HG03280 (cell line): Measurements from ENCODE around the gene SPATS2.

Experiments used
- ATAC-seq: cut with Tn5 transposase; IDR thresholded peaks from one replicate; pipeline ENCODE4 v1.9.1; 2021; ENCODE audit warnings: mild to moderate bottlenecking, moderate library complexity; ENCODE audit not compliant: unreplicated experiment

Gene SPATS2

DNA sequence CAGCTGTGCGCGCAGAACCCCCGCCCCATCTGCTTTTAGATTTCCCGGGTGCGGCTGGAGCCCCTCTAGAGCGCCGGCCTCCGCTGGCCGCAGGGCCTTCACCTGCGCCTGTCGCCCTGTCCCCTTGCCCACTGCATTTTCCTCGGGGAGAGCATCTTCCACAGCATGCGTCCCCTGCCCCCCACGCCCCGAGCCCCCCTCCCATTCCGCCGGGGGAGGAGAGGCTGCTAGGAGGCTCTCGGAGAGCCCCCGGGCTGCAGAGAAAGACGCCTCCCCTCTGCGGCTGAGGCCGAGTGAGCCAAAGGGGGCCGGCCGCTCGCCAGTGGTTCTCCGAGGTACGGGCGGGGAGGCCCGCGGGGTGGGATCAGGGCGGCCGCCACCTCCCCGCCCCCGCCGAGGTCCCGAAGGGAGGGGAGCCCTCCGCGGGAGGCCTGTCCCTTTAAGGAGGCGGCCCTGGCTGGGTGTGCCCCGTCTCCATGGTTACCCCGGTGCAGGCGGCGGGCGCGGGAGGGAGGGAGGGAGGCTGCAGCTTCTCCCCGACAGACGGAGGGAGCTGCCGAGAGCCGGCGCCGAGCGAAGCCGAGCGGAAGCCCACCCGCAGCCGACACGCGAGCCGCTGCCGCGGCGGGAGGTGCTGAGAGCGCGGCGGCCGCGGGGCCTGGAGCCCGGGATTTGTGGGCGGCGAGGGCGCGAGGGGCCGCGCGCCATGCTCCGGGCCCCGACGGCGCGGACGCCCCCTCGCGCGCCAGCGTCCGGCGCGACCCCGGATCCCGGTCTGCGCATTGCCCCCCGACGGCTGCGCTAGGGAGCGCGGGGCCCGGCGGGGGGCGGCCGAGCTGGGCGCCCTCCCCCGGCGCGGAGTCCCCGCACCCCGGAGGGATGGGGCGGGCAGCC, 171.5 kb downstream of the SPATS2 start, which contains the start of gene KCNH3:
KCNH3 (plus strand) TSS at position 521 of the 894 bp plus-strand sequence. CDS start 387 bp downstream, outside the sequence.
- peak; percentile 73 for ATAC-seq

DNA sequence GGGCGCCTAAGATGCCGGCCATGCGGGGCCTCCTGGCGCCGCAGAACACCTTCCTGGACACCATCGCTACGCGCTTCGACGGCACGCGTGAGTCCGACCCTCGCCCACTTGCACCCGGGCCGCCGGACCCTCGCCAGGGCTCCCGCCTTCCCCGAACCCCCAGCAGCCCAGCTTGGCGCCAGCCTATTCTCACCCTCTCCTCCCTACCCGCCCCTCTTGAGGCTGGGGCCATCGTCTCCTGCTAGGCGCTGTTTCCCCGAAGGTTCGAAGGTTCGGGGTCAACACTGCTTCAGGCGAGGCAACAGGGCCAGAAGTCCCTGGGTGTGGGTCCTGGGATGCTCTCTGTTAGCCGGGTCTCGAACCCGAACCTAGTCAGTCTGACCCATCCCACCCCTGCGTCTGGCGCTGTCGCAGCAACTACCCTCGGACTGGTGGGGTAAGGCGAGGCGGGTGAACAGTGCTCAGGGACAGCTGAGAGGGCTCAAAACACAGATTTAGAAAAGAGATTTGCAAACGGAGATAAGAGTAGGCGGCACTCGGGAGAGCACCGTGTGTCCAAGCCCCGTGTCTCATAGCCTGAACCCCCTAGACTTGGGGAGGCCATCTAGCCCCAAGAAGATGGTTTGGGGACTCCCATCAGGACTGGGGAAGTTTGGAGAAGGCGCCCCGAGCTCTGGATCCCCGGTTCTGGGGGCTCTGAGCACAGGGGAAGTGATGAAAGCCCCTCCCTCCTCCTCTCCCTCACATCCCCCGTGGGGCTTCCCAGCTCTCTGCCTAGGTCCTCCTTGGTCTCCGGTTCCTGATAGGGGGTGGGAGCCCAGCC, 172.4 kb downstream of the SPATS2 start:
- ATAC-seq: no peak

DNA sequence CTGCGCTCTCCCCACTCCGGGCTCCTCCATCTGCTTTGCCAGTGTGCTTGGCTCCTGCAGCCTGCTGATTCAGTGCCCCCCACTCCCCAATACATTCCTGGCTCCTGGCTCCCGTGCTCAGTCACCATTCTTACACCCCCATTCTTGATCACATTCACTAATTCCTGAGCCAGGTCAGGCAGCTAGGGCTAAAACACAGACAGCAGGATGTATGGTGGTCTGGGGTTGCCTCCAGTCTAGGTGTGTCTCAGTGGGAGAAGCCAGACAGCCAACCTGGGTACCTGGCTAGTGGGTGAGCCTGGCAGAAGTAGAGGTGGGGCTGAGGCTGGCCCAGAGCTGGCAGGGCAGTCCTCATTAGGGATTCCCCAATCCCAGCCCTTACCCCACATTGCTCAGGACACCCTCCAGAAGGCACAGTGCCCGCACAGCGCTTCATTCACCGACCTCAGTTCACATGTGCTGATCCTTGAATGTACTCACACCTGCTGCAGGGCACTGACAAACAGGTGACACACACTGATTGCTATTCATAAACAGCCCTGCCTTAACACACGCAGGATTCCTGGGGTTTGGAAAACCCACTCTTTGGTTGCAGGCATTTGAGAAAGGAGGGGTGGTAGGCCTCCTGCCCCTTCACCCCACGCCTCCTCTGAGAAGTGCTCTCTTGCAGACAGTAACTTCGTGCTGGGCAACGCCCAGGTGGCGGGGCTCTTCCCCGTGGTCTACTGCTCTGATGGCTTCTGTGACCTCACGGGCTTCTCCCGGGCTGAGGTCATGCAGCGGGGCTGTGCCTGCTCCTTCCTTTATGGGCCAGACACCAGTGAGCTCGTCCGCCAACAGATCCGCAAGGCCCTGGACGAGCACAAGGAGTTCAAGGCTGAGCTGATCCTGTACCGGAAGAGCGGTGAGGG, 173.2 kb downstream of the SPATS2 start:
- no peak for ATAC-seq

DNA sequence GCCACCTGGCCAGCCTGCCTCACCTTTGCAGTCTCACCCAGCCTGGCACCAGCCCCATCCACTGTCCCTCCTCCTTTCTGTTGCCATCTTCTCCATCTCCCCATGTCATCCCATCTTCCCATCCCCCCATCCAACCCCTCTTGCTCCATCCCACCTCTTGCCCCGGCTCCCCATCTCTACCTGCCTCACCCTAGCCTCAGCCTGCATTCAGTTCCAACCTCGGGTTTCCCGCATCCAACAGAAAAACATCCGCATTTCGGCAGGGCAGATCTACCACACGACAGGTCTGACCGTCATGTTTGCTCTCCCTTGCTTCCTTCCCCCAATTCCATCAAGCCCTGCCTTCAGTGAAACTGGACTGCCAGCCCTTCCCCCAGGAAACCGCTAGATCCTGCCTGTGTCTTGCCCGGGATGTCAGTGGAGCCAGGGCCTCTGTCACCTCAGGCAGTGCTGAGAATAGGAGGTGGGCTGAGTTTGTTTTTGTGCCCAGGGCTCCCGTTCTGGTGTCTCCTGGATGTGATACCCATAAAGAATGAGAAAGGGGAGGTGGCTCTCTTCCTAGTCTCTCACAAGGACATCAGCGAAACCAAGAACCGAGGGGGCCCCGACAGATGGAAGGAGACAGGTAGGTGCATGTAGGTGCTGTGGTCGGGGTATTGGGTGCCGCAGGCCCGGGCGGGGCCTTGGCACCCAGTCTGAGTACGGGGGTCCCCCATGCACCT, 174.0 kb downstream of the SPATS2 start:
- no peak for ATAC-seq

DNA sequence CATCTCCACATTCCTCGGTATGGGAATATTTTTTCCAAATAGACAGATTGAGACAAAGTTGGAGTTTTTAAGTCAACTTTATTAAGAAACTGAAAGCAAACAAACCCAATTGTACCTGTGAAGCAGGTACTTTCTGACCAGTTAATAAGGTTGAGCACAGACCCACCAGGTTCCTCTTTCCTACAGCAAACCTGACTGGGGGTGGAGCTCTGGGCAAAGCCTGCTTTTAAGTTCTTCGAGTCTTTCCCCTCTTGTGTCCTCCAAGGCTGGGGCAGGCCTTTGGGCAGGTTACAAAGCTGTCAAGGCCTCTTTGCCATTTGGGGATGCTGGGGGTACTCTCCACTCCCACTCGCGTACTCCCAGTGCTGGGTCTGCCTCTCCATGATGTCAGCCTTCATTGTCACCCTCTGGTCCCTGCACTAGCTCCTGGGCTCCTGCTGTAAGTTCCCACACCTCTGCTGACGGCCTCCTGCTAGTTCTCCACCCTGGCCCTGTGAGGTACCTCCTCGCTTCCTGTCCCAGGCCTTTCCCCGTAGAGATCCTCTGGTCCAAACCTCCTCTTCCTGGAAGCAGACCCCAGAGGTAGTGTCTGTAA, 174.7 kb downstream of the SPATS2 start:
- ATAC-seq: no peak

DNA sequence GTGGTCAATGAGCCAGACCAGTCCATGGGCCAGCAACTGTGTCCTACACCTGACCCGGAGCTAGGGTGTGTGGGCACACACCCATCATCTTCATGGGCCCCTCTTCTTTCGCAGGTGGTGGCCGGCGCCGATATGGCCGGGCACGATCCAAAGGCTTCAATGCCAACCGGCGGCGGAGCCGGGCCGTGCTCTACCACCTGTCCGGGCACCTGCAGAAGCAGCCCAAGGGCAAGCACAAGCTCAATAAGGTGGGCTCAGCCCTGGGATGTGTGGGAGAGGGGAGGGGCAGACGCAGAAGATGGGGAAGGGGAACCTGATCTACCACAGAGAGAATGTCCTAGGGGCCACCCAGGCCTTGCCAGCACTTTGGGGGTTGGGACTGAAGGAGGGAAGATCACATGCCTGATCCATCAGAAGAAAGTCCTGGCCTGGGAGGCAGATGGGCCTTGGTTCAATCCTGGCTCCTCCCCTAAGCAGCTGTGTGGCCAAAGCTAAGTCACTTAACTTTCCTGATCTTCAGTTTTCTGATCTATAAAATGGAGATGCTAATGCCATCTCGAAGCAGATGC, 175.4 kb downstream of the SPATS2 start:
- ATAC-seq: no peak

DNA sequence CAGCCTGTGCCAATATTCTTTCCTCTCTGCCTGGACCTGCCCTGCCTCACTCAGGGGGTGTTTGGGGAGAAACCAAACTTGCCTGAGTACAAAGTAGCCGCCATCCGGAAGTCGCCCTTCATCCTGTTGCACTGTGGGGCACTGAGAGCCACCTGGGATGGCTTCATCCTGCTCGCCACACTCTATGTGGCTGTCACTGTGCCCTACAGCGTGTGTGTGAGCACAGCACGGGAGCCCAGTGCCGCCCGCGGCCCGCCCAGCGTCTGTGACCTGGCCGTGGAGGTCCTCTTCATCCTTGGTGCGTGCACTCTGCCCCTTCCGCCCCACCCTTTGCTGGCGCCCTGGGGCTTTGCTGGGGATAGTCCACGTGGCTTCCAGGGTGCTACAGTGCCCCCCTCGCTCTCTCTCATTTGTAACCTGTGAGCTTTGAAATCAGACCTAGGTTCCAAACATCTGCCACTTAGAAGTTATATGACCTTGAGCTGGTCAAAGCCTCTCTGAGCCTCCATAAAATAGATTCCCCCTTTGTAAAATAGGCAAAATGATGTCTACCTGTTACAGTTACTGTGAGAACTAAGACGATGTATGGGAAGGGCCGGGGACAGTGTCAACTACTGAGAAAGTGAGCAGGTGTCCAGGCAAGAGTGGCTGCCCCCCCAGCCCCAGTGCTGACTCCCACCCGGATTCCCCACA, 176.1 kb downstream of the SPATS2 start:
- ATAC-seq: no peak

DNA sequence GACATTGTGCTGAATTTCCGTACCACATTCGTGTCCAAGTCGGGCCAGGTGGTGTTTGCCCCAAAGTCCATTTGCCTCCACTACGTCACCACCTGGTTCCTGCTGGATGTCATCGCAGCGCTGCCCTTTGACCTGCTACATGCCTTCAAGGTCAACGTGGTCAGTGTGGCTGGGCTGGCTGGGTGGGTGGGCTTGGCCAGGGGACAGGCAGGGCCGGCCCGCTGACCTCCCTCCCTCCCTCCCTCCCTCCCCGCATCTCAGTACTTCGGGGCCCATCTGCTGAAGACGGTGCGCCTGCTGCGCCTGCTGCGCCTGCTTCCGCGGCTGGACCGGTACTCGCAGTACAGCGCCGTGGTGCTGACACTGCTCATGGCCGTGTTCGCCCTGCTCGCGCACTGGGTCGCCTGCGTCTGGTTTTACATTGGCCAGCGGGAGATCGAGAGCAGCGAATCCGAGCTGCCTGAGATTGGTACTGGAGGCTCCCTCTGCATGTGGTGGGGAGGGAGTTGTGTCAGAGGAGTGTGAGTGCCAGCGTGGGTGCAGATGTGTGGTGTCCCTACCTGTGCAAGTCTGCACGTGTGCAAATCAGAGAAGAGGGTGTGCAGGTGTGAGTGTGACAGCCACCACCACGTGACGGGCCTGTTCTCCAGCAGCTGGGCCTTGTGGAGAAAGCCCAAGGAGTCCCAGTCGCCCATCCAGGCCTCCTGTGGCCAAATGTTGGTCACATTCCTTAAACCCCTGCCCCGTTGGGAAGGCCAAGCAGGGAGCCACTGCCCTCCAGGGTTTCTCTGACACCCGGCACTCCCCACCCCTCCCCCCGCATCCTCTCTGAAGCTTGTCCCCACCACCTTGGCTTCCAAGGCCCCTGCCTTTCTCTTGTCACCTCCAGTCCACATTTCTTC, 176.9 kb downstream of the SPATS2 start:
- no peak for ATAC-seq

DNA sequence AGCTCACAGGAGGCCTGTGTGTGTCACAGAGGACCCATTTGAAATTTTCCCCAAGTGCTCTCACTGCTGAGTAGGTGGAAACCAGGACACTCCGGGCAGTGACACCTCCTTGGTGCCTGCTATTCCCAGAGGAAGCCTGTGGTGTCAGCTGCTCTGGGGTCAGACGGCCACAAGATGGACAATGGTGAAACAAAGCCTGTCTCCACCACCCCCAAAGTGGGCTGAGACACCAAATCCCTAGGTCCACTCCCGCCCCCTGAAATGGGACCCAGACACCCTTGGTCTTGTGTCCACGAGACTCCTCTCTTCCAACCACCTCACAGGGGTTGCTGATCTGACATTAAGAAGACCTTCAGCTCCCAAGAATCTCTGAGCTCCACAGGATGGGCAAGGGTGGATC, 178.6 kb downstream of the SPATS2 start:
- no peak for ATAC-seq

DNA sequence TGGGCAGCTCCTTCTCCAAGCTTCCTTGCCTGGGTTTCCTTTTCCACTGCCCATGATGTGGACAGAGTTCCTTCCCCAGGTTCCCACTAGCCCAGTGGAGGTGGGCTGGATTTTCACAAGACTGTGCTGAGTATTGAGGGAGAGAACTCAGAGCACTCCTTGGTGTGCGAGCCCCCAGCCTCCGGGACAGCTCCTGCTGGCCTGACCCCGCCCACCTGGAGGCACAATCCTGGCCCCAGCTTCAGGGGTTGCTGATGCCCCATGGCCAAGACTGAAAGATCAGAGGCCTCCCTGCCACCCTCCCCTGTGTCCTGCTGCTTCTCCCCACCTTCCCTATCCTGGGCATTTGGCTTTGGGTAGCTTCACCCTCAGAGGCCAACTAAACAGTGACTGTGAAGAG, 179.2 kb downstream of the SPATS2 start:
- ATAC-seq: no peak

DNA sequence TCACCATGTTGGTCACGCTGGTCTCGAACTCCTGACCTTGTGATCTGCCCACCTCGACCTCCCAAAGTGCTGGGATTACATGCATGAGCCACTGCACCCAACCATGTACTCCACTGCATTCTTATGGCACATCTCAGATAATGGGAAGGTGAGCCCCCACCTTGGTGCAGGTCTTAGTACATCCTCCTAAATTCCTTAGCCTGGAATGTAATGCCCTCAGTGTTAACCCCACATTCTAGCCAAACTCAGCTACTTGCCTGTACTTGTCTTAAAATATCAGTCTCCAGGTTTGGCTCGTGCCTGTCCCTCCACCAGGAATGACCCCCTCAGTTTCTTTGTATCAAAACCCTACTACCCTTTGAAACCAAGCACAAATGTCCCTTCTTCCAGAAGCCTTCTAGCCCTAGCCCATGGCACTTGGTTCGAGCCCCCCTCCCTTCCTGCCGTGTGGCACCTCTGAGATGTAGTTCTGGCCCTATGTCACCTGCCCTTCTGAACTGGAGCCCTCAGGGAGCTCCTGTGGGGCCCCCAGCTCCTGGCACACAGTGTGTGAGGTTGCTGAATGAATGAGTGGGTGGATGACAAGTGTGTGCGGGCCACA, 179.9 kb downstream of the SPATS2 start:
- ATAC-seq: no peak

DNA sequence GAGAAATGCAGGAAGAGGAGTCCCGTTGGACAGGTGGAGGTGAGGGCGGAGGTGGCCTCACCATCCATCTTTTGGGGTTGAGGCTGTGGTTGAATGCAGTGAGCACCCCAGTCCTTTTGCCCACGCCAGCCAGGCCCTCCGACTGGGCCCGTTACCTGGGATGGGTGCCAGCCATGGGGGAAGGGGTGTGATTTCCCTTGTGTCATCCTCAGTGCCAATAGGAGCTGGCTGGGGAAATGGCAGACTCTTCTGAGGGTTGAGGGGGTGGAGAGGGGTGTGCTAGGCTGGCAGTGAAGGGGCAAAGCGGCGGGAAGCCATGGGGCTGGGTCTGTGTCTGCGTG, 181.2 kb downstream of the SPATS2 start:
- no peak for ATAC-seq

DNA sequence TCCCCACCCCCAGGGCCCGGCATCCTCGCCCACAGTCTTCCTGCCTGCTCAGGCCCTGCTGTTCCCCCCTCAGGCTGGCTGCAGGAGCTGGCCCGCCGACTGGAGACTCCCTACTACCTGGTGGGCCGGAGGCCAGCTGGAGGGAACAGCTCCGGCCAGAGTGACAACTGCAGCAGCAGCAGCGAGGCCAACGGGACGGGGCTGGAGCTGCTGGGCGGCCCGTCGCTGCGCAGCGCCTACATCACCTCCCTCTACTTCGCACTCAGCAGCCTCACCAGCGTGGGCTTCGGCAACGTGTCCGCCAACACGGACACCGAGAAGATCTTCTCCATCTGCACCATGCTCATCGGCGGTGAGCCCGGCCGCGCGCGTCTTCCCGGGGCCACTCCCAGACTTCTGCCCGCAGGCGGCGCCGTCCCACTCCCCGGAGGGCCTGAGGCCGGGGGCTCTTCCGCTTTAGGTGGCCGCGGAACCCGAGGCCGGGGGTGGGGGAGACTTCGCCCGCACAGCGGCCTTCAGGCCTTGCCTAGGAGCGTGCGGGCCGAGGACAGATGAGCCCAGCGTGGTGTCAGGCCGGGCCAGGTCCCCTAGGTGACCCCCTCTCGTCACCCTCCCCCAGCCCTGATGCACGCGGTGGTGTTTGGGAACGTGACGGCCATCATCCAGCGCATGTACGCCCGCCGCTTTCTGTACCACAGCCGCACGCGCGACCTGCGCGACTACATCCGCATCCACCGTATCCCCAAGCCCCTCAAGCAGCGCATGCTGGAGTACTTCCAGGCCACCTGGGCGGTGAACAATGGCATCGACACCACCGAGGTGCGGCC, 181.8 kb downstream of the SPATS2 start:
- ATAC-seq: no peak

DNA sequence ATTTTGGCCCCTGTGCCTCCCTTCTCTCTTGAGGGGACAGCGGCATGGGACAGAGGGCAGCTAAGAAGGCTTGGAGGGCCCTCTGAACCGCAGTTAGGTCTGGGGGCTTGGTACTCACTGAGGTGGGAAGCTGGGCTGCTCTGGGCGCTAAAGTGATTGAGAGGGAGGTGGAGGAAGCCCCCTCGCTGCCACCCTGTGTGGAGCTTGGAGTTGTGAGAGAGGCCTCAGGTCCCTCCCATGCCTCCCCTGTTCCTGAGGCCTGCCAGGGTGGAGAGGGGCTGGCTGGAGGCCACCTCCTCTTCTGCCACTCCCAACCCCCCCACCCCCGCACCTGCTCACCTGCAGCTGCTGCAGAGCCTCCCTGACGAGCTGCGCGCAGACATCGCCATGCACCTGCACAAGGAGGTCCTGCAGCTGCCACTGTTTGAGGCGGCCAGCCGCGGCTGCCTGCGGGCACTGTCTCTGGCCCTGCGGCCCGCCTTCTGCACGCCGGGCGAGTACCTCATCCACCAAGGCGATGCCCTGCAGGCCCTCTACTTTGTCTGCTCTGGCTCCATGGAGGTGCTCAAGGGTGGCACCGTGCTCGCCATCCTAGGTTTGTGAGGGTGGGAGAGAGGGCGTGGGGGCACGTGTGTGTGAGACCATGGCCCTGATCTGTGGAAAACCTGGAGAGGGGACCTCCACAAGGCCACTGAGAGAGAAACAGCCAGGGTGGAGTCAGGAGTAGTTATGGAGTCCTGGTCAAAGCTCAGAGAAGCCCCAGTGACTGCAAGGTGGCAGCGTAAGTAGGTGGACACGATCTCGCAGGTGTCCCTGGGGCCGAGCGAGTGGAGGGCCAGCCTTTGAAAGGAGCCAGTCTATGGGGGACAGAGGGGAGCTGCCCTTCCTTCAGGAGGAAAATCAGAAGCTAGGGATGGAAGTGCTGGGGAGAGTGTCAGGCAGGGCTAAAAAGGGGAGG, 182.8 kb downstream of the SPATS2 start:
- no peak for ATAC-seq

DNA sequence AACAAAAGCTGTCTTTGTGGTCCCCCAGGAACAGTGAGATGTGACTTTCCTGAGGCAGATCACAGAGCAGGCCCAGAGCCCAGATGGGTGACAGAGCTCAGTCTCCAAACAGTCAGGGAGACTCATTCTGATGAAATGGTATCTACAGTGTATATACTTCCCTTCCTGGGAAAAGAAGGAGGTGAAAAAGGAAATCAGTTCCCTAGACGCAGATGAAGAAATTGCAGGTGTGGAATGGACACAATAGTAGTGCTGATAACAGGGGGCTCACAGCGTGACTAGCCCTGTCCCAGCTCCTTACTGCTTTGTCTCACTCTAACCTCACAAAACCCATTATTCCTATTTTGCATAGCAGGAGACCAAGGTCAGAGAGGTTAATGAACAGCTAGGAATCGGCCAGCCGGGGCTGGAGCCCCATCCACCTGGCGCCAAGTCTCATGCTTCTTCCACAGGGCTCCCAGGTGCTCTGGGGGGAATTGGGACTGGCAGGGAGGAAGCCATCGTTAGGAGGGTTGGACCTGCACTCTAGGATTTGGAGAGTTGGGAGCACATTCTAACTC, 183.5 kb downstream of the SPATS2 start:
- ATAC-seq: no peak
